CD4-positive, alpha-beta memory T cell (primary cell): Measurements from ENCODE around the gene RGS7. TPM values are rescaled to one million over a fixed set of nuclear protein-coding genes. Genes with fewer than 3 reads are reported as not detected.

Experiments
- CTCF ChIA-PET: fragments of 350-600 bp; sonication (Branson Sonifier 250); formaldehyde crosslinking; loops from one replicate; lab custom pipeline; 2021; ENCODE audit warnings: inconsistent platforms; ENCODE audit not compliant: partially characterized antibody; lab: Charles Lee
- POLR2A ChIA-PET: fragments of 350-600 bp; sonication (Branson Sonifier 250); formaldehyde crosslinking; loops from one replicate; lab custom pipeline; 2021; ENCODE audit not compliant: partially characterized antibody; lab: Charles Lee
- DNase-seq, 5 donors: peaks; one replicate each; pipeline versions ENCODE4 v3.0.0 to v3.0.0-alpha.2; 2020 to 2022; ENCODE audit warnings: mixed read lengths in 1 of 5
- H3K27ac ChIP-seq: one replicate; pipeline ENCODE4 v1.7.0; 2013; ENCODE audit warnings: low read depth, low read length
- H3K27me3 ChIP-seq: 2 replicates; pipeline ENCODE4 v1.7.0; 2013; ENCODE audit warnings: mild to moderate bottlenecking, low read length, moderate library complexity; ENCODE audit not compliant: insufficient read depth
- H3K36me3 ChIP-seq: 2 replicates; pipeline ENCODE4 v1.7.0; 2013; ENCODE audit warnings: mild to moderate bottlenecking, low read length, moderate library complexity; ENCODE audit not compliant: insufficient read depth
- H3K4me1 ChIP-seq: 2 replicates; pipeline ENCODE4 v1.7.0; 2013; ENCODE audit warnings: mild to moderate bottlenecking, low read length, moderate library complexity; ENCODE audit not compliant: insufficient read depth
- H3K4me3 ChIP-seq, 2 donors: one replicate each; pipeline ENCODE4 v1.7.0; 2013; ENCODE audit warnings: low read length in 2 of 2, mild to moderate bottlenecking in 1 of 2
- H3K9me3 ChIP-seq, 2 donors: one replicate each; pipeline ENCODE4 v1.7.0; 2013; ENCODE audit warnings: low read length in 2 of 2, control low read depth in 1 of 2; ENCODE audit not compliant: control insufficient read depth in 1 of 2
- H3K27ac Mint-ChIP-seq, 7 donors: one replicate each; pipeline ENCODE4 v1.8.0; 2020 to 2021; ENCODE audit warnings: mixed read lengths in 7 of 7, mild to moderate bottlenecking in 6 of 7, inconsistent platforms in 3 of 7, moderate library complexity in 3 of 7
- H3K27me3 Mint-ChIP-seq, 2 donors: one replicate each; pipeline ENCODE4 v1.8.0; 2020 to 2021; ENCODE audit warnings: mixed read lengths in 2 of 2
- H3K36me3 Mint-ChIP-seq, 2 donors: one replicate each; pipeline ENCODE4 v1.8.0; 2020 to 2021; ENCODE audit warnings: mixed read lengths in 2 of 2, inconsistent platforms in 1 of 2, mild to moderate bottlenecking in 1 of 2
- H3K4me1 Mint-ChIP-seq, 4 donors: one replicate each; pipeline ENCODE4 v1.8.0; 2020 to 2021; ENCODE audit warnings: mixed read lengths in 4 of 4, mild to moderate bottlenecking in 1 of 4
- H3K4me3 Mint-ChIP-seq, 8 donors: one replicate each; pipeline ENCODE4 v1.8.0; 2020 to 2021; ENCODE audit warnings: mixed read lengths in 8 of 8, mild to moderate bottlenecking in 7 of 8, moderate library complexity in 6 of 8, inconsistent platforms in 3 of 8
- H3K9me3 Mint-ChIP-seq, 8 donors: one replicate each; pipeline ENCODE4 v1.8.0; 2020 to 2021; ENCODE audit warnings: mixed read lengths in 8 of 8, mild to moderate bottlenecking in 5 of 8, inconsistent platforms in 3 of 8, moderate library complexity in 1 of 8
- intact Hi-C: fragments of 100-400 bp; cut with micrococcal nuclease; formaldehyde crosslinking; loops from one replicate; pipeline ENCODE4 v1.15.1; 2023
- polyA plus RNA-seq, 2 donors: library from polyadenylated mRNA; unstranded; fragments of 300-500 nt; fragmentation: Illumina TruSeq; gene quantifications; one replicate each; pipeline ENCODE4 v1.2.3, GENCODE V29; 2021
- total RNA-seq, 2 experiments: library from RNA; stranded (reverse); gene quantifications; one replicate each; pipeline ENCODE4 v1.2.3, GENCODE V29; 2021

Gene RGS7
- total and polyA plus RNA-seq, 4 experiments from 2014 or later: not detected

- H3K4me3 ChIP-seq: no peak overlapping the region
- intact Hi-C loops: no loop called here
- H3K4me3 Mint-ChIP-seq: no peak overlapping the region
- H3K27ac ChIP-seq: no peak overlapping the region
- H3K4me1 Mint-ChIP-seq: no peaks in the 10 kb centered on the region
- H3K36me3 ChIP-seq: no peaks in the 10 kb centered on the region
- POLR2A ChIA-PET: no interaction called here
- CTCF ChIA-PET: no interaction called here
- no peaks in the 10 kb centered on the region for H3K27me3 ChIP-seq
- no peaks in the 10 kb centered on the region for H3K36me3 Mint-ChIP-seq
- no peaks in the 10 kb centered on the region for H3K4me1 ChIP-seq
- no peaks in the 10 kb centered on the region for H3K27me3 Mint-ChIP-seq
- H3K9me3 ChIP-seq: no peaks in the 10 kb centered on the region
- no peak overlapping the region for H3K27ac Mint-ChIP-seq
- no peak for DNase-seq
- H3K9me3 Mint-ChIP-seq: peaks cover 0 to 4% (median 0%) of the 10 kb centered on the region in 8 donors
These were observed 556.7 kb downstream of the RGS7 start for GRCh38 chr1:240800291-240800690.

- no peaks in the 10 kb centered on the region for H3K36me3 ChIP-seq
- Mint-ChIP-seq H3K36me3 (no peaks in the 10 kb centered on the region), H3K27ac (no peak overlapping the region), H3K4me1 (no peaks in the 10 kb centered on the region), H3K9me3 (peaks cover 0 to 4% (median 0%) of the 10 kb centered on the region in 8 donors), H3K27me3 (peaks cover 0 to 2% of the 10 kb centered on the region in 2 donors), H3K4me3 (no peak overlapping the region)
- CTCF ChIA-PET: no interaction called here
- H3K27me3 ChIP-seq: no peaks in the 10 kb centered on the region
- no peak for DNase-seq
- no peak overlapping the region for H3K27ac ChIP-seq
- POLR2A ChIA-PET: no interaction called here
- no peaks in the 10 kb centered on the region for H3K9me3 ChIP-seq
- H3K4me3 ChIP-seq: no peak overlapping the region
- H3K4me1 ChIP-seq: no peaks in the 10 kb centered on the region
- intact Hi-C loops: no loop called here
These were observed 560.0 kb downstream of the RGS7 start for GRCh38 chr1:240797050-240797449.

- intact Hi-C loops: no loop called here
- ChIA-PET POLR2A (no interaction called here), CTCF (no interaction called here)
- no peak for DNase-seq
- Mint-ChIP-seq H3K27ac (no peak overlapping the region), H3K4me1 (no peaks in the 10 kb centered on the region), H3K36me3 (no peaks in the 10 kb centered on the region), H3K27me3 (peaks cover 0 to 2% of the 10 kb centered on the region in 2 donors), H3K4me3 (no peak overlapping the region), H3K9me3 (peaks cover 0 to 4% (median 1%) of the 10 kb centered on the region in 8 donors)
- H3K4me3 ChIP-seq: no peak overlapping the region
- no peaks in the 10 kb centered on the region for H3K9me3 ChIP-seq
- no peaks in the 10 kb centered on the region for H3K27me3 ChIP-seq
- H3K27ac ChIP-seq: no peak overlapping the region
- no peaks in the 10 kb centered on the region for H3K36me3 ChIP-seq
- H3K4me1 ChIP-seq: no peaks in the 10 kb centered on the region
These were observed 562.8 kb downstream of the RGS7 start for GRCh38 chr1:240794046-240794843.

GRCh38 chr1:240792915-240793529, 564.0 kb downstream of the RGS7 start:
- Mint-ChIP-seq H3K27ac (no peak overlapping the region), H3K36me3 (no peaks in the 10 kb centered on the region), H3K9me3 (peaks cover 0 to 7% (median 3%) of the 10 kb centered on the region in 8 donors), H3K27me3 (peaks cover 0 to 3% of the 10 kb centered on the region in 2 donors), H3K4me3 (no peak overlapping the region), H3K4me1 (no peaks in the 10 kb centered on the region)
- no peaks in the 10 kb centered on the region for H3K9me3 ChIP-seq
- no peak overlapping the region for H3K4me3 ChIP-seq
- H3K4me1 ChIP-seq: no peaks in the 10 kb centered on the region
- no peaks in the 10 kb centered on the region for H3K36me3 ChIP-seq
- intact Hi-C loops: no loop called here
- POLR2A ChIA-PET: no interaction called here
- CTCF ChIA-PET: no interaction called here
- DNase-seq: no peak
- no peak overlapping the region for H3K27ac ChIP-seq
- H3K27me3 ChIP-seq: no peaks in the 10 kb centered on the region

- H3K27me3 Mint-ChIP-seq: peaks cover 0 to 3% of the 10 kb centered on the region in 2 donors
- no peaks in the 10 kb centered on the region for H3K4me1 Mint-ChIP-seq
- no peak overlapping the region for H3K4me3 ChIP-seq
- H3K27me3 ChIP-seq: no peaks in the 10 kb centered on the region
- H3K9me3 Mint-ChIP-seq: peaks cover 0 to 7% (median 3%) of the 10 kb centered on the region in 8 donors
- no peak for DNase-seq
- no peak overlapping the region for H3K4me3 Mint-ChIP-seq
- H3K27ac ChIP-seq: no peak overlapping the region
- H3K36me3 ChIP-seq: no peaks in the 10 kb centered on the region
- intact Hi-C loops: no loop called here
- H3K27ac Mint-ChIP-seq: no peak overlapping the region
- no peaks in the 10 kb centered on the region for H3K4me1 ChIP-seq
- no peaks in the 10 kb centered on the region for H3K36me3 Mint-ChIP-seq
- no peaks in the 10 kb centered on the region for H3K9me3 ChIP-seq
- ChIA-PET CTCF (no interaction called here), POLR2A (no interaction called here)
These were observed 566.1 kb downstream of the RGS7 start for GRCh38 chr1:240790856-240791255.

- Histone ChIP-seq H3K4me3 (no peak overlapping the region), H3K27ac (no peak overlapping the region), H3K4me1 (no peaks in the 10 kb centered on the region), H3K27me3 (no peaks in the 10 kb centered on the region), H3K9me3 (no peaks in the 10 kb centered on the region), H3K36me3 (no peaks in the 10 kb centered on the region)
- intact Hi-C loops: no loop called here
- Mint-ChIP-seq H3K27me3 (peaks cover 0 to 3% of the 10 kb centered on the region in 2 donors), H3K36me3 (no peaks in the 10 kb centered on the region), H3K4me1 (no peaks in the 10 kb centered on the region), H3K4me3 (no peak overlapping the region), H3K27ac (no peak overlapping the region), H3K9me3 (peaks cover 0 to 7% (median 3%) of the 10 kb centered on the region in 8 donors)
- CTCF ChIA-PET: no interaction called here
- POLR2A ChIA-PET: no interaction called here
- no peak for DNase-seq
These were observed 570.1 kb downstream of the RGS7 start for GRCh38 chr1:240786880-240787279.

GRCh38 chr1:240784776-240785175, 572.2 kb downstream of the RGS7 start:
- ChIA-PET CTCF (no interaction called here), POLR2A (no interaction called here)
- H3K9me3 Mint-ChIP-seq: peaks cover 0 to 8% (median 3%) of the 10 kb centered on the region in 8 donors
- no peaks in the 10 kb centered on the region for H3K36me3 ChIP-seq
- peaks cover 0 to 3% of the 10 kb centered on the region in 2 donors for H3K27me3 Mint-ChIP-seq
- no peaks in the 10 kb centered on the region for H3K9me3 ChIP-seq
- intact Hi-C loops: no loop called here
- no peak overlapping the region for H3K4me3 Mint-ChIP-seq
- H3K4me1 Mint-ChIP-seq: no peaks in the 10 kb centered on the region
- no peak overlapping the region for H3K27ac ChIP-seq
- no peak for DNase-seq
- no peaks in the 10 kb centered on the region for H3K36me3 Mint-ChIP-seq
- no peak overlapping the region for H3K4me3 ChIP-seq
- no peaks in the 10 kb centered on the region for H3K27me3 ChIP-seq
- H3K27ac Mint-ChIP-seq: no peak overlapping the region
- no peaks in the 10 kb centered on the region for H3K4me1 ChIP-seq
